ENCODE measurements around the gene PKHD1. TPM values are rescaled to one million over a fixed set of nuclear protein-coding genes. Genes with fewer than 3 reads are reported as not detected.

PKHD1 gene
- polyA plus RNA-seq, 1 experiment = not detected

GRCh38 chr6:51718533-51718932 is 368.9 kb downstream of the PKHD1 start:
- ChIA-PET CTCF (no interaction called here), POLR2A (no interaction called here)
- Histone ChIP-seq H3K27ac (ENCODE audit: low read depth, low read length) (no peak overlapping the region), H3K9me3 (ENCODE audit: control insufficient read depth, insufficient read depth, low read length) (peaks cover 2% of the 10 kb centered on the region; the same call in 1 of the 2 replicates), H3K4me3 (ENCODE audit: low read depth, low read length) (no peak overlapping the region), H3K27me3 (ENCODE audit: control insufficient read depth, insufficient read depth, low read length) (no peaks in the 10 kb centered on the region)
- DNase-seq (ENCODE audit: low read depth, low spot score) = no peak
- no peak for TF ChIP-seq CTCF (IDR thresholded peaks at IDR 0.05; ENCODE audit: low read depth, low read length)

GRCh38 chr6:51717477-51717876 is 369.9 kb downstream of the PKHD1 start:
- no peaks in the 10 kb centered on the region for H3K27me3 ChIP-seq (ENCODE audit: control insufficient read depth, insufficient read depth, low read length)
- no peak overlapping the region for H3K4me3 ChIP-seq (ENCODE audit: low read depth, low read length)
- no peak overlapping the region for H3K27ac ChIP-seq (ENCODE audit: low read depth, low read length)
- H3K9me3 ChIP-seq (ENCODE audit: control insufficient read depth, insufficient read depth, low read length) = peaks cover 3% of the 10 kb centered on the region; the same call in 1 of the 2 replicates
- no peak for DNase-seq (ENCODE audit: low read depth, low spot score)
- TF ChIP-seq CTCF (IDR thresholded peaks at IDR 0.05; ENCODE audit: low read depth, low read length) = no peak
- ChIA-PET POLR2A (no interaction called here), CTCF (no interaction called here)

GRCh38 chr6:51711876-51712275 is 375.5 kb downstream of the PKHD1 start:
- ChIA-PET CTCF (no interaction called here), POLR2A (no interaction called here)
- no peak for TF ChIP-seq CTCF (IDR thresholded peaks at IDR 0.05; ENCODE audit: low read depth, low read length)

GRCh38 chr6:51706086-51706485 is 381.3 kb downstream of the PKHD1 start:
- ChIA-PET CTCF (no interaction called here), POLR2A (no interaction called here)
- no peaks in the 10 kb centered on the region; the same call in 1 of the 2 replicates for H3K9me3 ChIP-seq (ENCODE audit: control insufficient read depth, insufficient read depth, low read length)
- no peak for TF ChIP-seq CTCF (IDR thresholded peaks at IDR 0.05; ENCODE audit: low read depth, low read length)
- no peak overlapping the region for H3K27ac ChIP-seq (ENCODE audit: low read depth, low read length)
- H3K4me3 ChIP-seq (ENCODE audit: low read depth, low read length) = no peak overlapping the region
- no peak for DNase-seq (ENCODE audit: low read depth, low spot score)
- no peaks in the 10 kb centered on the region for H3K27me3 ChIP-seq (ENCODE audit: control insufficient read depth, insufficient read depth, low read length)

More at GRCh38 chr6:51711876-51712275, 375.5 kb downstream of the PKHD1 start:
- Histone ChIP-seq H3K9me3 (ENCODE audit: control insufficient read depth, insufficient read depth, low read length) (peaks cover 3% of the 10 kb centered on the region), H3K27me3 (ENCODE audit: control insufficient read depth, insufficient read depth, low read length) (no peaks in the 10 kb centered on the region), H3K4me3 (ENCODE audit: low read depth, low read length) (no peak overlapping the region), H3K27ac (ENCODE audit: low read depth, low read length) (no peak overlapping the region)
- no peak for DNase-seq (ENCODE audit: low read depth, low spot score)

GRCh38 chr6:51704932-51705540 is 382.4 kb downstream of the PKHD1 start:
- DNase-seq (ENCODE audit: low read depth, low spot score) = no peak
- ChIA-PET POLR2A (no interaction called here), CTCF (no interaction called here)
- Histone ChIP-seq H3K9me3 (ENCODE audit: control insufficient read depth, insufficient read depth, low read length) (peaks cover 4% of the 10 kb centered on the region), H3K4me3 (ENCODE audit: low read depth, low read length) (no peak overlapping the region), H3K27me3 (ENCODE audit: control insufficient read depth, insufficient read depth, low read length) (no peaks in the 10 kb centered on the region), H3K27ac (ENCODE audit: low read depth, low read length) (no peak overlapping the region)
- no peak for TF ChIP-seq CTCF (IDR thresholded peaks at IDR 0.05; ENCODE audit: low read depth, low read length)
